GM18517 (cell line): ENCODE results near the gene ELMO3.

Experiments used
- ATAC-seq: cut with Tn5 transposase; IDR thresholded peaks from one replicate; pipeline ENCODE4 v1.9.1; 2021; ENCODE audit warnings: mild to moderate bottlenecking, moderate library complexity; ENCODE audit not compliant: unreplicated experiment

Gene ELMO3

DNA sequence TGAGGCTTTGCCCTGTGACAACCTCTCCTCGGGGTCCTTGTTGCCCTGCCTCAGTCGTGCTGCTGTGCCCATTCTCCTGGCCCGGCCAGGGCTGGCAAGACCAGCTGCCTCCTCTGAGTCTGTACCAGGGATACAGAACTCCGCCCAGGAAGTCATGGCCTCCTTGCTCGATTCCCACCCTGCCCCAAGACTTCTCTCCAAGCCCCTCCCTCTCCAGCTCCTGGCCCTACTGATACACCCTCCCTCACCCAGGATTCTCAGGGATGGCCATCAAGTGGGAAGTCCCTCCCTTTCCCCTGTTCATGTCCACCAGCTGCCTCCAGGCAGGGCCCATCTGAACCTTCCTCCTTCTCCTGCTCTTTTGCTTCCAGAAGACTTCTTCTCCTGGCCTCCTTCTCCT lies 16.8 kb downstream of the ELMO3 start:
- no peak for ATAC-seq

DNA sequence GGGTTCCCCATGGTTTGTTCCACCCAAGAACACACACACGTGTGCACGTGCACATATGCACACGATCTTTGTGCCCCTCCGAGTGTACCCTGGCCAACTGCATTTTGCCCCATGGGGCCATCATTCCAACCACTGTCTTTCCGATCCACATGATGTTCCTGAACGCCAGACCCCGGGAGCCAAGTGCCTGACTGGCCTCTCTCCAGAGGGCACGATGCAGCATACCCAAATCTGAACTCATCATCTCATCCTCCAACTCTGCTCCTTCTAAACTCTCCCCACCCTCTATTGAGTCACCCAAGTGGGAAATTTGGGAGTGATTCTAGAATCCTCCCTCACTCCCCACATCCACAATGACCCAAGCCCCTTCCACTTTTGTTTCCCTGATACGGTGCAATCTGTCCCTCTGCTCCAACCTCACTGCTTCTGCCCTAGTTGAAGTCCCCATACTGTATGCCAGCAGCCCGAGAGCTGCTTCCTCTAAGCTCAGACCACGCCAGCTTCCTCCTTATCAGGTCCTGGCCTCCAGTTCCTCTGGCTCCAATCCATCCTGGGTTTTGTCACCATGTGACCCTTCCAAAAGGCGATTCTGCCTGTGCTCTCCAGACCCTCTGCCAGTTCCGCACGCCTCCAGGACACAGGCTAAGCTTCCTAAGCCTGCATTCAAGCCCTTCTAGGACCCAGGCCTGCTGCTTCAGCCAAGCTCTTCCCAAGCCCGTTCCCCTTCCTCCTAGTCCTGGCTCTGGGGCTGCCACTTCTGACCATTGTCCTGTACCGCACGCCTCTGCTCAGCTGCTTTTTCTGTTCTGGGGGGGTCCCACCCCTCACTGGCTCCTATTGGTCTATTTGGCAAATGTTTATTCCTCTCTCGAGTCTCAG lies 17.9 kb downstream of the ELMO3 start:
- ATAC-seq: no peak

DNA sequence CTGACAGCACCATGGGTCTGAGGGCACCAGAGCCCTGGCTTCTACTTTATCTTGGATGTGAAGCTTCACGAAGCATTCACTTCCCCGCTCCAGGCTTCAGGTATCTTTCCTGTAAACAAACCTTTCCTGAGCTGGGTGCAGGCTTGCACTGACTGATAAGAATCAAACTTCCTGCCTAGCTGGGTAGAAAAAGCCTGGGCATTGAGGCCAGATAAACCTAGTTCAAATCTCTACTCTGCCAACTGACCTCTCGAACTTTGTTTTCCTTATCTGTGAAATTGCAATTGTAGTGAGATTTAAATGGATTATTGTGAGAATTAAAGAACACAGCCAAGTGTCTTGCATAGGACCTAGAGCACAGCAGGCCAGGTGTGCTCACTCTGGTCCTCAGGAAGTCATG lies 25.1 kb downstream of the ELMO3 start:
- ATAC-seq: no peak

DNA sequence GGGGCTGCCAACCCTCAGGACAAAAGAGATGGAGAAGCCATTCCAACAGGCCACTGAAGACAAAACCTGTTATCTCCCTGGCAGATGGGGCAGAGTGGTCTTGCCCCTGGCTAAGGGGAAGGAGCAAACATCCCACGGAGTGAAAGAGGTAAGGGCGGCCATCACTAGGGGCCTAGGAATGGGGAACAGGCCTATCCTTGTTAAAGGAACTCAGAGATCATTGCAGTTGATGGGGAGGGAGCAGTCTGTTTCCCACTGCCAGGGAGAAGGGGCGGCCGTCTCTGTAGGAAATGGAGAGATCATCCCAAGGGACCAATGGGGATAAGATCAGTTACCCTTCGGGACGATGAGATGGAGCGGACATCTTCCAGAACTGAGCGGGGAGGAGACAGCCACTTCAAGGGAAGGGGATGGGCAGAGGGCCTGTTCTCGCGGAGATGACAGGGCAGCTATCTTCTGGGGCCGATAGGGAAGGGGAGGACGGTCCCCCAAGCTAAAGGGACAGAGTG lies 27.4 kb downstream of the ELMO3 start:
- peak; percentile 21 for ATAC-seq

DNA sequence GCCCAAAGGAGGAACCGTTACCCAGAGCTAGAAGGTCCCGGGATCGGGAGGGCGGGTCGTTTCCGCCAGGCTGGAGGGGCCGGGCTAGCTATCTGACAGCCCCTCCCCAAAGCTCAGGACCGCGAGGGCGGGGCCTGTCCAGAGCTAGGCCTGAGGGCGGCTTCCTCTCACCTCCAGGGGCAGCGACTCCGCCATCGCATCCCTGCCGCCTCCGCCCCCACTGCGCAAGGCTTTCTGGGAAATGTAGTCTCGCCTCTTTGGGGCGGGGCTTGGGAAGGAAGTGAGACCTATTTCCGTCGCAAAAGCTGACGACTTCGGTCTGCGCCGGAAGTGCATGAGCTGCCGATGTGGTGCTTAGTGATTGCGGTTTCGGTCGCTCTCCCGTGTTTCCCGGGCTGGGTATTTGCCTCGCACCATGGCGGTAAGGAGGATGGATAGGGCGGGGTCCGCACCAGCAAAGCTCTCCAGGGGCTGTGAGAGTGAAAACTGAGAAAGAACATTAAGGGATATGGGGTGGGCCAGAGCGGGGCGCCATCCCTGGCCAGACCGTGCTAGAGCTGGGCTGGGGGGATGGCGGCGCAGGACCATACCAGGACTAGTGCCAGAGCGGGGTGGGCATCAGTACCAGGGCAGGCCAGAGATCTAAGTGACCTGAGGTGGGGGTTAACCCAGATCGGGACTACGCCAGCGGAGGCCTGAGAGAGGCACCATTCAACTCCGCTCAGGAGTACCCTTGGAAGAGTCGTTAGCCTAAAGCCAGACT lies 28.1 kb downstream of the ELMO3 start, which contains the start of gene TMEM208:
Gene TMEM208 (plus strand): TSS at position 327 of the 763 bp plus-strand sequence. CDS start 89 bp downstream, at position 416.
- ATAC-seq: peak; percentile 83

DNA sequence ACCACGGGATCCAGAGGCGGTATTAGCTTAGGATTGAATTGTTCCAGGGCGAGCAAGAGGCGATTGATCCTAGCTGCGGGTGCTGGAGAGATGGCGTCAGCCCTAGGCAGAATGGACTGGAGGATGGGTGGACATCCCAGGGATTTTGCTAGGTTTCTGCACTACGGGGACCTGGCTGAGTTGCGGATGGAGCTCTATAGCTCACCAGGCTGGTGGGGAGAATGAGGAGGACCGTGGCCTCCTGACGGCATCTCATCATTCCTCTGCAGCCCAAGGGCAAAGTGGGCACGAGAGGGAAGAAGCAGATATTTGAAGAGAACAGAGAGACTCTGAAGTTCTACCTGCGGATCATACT lies 28.6 kb downstream of the ELMO3 start:
- no peak for ATAC-seq

DNA sequence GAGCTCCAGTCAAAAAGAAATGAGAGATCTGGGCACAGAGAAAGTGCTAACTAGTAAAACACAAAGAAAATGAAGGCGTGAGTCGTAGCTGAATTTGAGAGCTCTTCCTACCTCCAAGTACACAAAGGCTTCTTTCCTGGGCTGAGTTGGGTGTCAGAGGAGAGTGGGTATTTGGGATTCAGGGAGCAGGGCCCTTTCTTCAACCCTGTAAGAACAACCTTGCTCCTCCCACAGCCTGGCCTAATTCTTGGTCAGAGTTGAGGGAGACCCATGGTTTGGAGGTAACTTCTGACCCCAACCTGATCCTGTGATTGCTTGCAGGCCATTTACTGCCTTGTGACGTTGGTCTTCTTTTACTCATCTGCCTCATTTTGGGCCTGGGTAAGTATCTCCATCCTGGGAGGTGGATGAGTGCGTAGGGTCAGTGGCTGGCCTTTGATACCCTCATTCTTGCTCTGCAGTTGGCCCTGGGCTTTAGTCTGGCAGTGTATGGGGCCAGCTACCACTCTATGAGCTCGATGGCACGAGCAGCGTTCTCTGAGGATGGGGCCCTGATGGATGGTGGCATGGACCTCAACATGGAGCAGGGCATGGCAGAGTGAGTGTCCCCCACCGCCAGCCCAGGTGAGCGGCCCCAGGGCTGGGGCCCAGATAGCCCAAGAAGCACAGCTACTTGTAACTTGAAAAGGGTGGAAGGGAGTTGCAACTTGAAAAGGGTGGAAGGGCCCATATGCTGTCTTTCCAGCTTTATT lies 29.3 kb downstream of the ELMO3 start:
- no peak for ATAC-seq

DNA sequence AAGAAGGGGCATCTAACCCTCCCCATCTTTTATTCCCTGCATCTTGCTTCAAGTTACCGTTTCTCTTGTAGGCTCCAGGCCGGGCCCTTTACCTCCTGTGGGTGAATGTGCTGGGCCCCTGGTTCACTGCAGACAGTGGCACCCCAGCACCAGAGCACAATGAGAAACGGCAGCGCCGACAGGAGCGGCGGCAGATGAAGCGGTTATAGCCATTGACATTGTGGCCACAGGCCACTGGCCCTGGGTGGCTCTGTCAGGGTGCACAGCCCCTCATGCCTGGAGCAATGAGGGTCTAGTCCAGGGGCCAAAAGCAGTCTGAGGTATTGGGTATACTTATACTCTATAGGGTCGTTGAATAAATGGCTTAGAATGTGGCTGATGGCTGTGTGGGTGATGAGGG lies 30.0 kb downstream of the ELMO3 start:
- no peak for ATAC-seq

DNA sequence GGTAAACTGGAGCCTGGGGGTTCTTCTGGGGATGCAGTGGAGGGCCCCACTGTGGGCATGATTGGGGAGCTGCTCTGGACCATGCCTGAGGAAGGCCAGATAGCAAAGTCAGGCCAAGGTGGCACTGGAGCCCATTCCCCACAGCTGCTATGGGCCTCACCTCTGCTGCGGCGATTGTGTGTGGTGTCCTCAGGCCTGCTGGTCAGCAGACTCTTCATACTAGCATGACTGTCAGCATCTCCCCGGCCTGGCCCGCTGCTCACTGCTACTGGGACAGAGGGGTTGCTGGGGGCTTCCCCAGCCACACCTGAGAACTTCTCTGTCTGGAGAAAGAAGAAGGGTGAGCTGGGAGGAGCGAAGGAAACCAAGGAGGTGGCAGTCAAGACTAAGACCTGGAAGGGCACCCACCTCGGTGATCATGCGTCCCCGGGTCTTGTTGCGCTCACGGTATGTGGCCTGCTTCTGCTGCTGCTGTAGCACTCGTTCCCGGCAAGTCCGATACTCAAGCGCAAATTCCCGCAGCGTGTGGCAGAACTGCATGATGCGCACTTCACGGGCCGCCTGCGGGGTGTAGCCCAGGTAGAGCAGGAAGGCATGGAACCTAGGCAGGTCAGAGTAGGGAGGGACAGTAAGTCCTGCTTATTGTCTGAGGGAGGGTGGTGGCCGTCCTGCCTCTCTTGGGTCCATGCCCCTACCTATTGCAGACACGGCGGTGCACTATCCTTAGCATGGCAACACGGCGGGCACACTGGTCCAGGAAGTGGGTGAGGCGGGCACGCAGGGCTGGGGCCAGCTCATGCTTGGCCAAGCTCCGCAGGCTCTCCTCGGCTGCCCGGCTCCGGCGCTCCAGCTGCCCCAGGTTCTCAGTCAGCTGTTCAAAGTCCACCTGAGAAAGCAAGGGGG lies 31.2 kb downstream of the ELMO3 start:
- ATAC-seq: no peak

DNA sequence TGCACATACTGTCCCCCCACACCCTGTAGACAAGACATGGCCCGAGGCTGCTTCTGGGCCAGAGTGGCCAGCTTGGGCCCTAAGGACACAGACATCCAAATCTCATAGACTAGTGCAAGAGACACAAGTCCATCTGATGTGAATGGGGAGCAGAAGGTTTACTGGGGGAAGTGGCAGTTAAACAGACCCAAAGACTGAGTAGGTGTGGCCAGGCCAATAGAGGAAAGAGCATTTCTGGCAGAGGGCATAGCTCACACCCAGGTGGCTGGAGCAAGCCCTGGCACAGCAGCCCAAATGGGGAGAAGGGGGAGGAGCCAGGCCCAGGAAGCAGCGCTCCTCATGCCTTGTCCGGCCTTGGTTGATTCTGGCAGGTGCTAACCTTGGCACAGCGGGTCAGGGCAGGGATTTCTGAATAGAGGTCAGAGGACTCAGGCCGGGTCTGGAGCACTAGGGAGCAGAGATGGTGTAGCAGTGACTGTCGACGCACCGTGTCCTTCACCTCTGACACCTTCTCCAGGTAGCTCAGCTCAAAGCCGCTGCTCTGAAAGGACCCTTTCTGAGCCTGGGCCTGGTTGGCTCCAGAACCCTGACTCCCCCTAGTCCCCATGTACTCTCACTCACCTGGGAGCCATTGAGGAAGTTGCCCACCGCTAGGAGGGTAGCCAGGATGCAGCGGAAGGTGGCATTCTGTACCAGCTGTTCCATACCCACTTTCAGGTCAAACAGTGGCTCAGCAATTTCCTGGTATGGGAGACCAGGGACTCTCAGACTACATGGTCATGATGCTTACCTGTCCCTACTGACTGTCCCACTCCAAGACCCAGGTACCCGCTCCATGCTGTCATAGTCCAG lies 32.1 kb downstream of the ELMO3 start:
- ATAC-seq: no peak

DNA sequence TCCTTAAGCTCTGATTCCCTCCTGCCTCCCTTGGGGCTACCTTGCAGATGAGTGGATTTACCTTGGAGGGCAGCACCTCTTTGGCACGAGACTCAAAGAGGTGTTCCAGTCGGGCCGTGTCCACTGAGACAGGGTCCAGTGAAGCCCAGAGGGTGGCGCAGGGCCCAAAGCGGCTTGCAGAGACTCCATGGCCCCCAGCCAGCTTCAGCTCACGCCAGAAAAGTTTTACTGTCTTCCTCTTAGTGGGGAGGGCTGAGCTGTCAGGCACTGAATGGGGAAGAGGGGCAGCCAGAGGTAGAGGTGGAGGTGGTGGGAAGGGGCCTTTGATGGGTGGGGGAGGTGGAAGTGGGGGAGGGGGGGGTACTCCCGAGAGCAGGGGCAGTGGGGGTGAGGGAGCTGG lies 34.7 kb downstream of the ELMO3 start:
- ATAC-seq: no peak

DNA sequence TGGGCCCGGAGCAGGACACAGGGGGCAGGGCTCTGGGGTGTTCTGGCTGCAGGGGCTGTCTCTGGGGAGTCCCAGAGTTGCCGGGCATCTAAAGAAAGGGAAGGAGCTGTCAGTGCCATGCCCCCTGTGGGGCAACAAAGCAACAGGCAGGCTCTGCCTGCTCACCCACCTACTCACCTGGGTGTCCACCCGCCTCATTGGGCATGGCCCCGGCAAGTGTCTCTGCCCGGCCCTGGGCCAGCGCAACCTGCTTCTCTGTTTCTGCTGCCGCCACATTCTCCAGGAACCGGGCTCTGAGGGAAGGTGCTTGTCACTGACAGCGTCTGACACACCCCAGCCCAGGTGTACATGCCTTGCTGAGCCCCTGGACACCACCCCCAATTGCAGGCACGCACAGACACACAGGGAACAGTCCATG lies 35.3 kb downstream of the ELMO3 start:
- ATAC-seq: no peak

DNA sequence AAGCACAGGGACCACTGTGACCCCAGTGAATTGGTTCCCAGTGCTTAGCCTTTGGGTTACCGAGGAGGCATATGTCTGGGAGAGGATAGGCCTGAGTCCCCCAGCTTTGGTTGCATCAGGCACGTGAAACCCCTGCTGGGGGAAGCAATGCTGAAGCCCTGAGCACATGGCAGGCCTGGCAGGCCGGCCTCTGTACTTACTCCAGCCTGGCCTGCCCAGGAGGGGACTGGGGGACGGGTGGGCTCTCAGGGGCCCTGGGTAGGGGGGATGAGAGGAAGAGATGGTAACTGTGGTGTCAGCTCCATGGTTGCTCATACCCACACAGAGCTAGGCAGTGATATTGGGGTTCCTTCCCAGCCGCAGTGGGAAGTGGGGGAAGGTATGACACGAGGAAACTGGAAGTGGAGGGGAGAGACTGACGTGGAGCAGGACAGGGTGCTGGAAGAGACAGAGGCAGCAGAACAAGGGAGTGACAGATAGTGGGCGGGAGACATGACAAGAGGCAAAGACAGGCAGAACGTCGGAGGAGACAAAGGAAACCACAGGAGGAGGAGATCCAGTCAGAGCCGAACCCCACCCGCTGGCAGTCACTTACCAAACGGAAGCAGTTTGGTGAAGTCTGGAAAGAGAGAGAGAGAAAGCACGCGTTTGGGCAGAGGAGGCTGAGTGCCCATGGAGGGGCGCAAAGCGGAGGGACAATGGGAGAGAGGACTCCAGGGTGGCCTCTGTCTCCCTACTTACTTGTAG lies 37.1 kb downstream of the ELMO3 start:
- no peak for ATAC-seq

DNA sequence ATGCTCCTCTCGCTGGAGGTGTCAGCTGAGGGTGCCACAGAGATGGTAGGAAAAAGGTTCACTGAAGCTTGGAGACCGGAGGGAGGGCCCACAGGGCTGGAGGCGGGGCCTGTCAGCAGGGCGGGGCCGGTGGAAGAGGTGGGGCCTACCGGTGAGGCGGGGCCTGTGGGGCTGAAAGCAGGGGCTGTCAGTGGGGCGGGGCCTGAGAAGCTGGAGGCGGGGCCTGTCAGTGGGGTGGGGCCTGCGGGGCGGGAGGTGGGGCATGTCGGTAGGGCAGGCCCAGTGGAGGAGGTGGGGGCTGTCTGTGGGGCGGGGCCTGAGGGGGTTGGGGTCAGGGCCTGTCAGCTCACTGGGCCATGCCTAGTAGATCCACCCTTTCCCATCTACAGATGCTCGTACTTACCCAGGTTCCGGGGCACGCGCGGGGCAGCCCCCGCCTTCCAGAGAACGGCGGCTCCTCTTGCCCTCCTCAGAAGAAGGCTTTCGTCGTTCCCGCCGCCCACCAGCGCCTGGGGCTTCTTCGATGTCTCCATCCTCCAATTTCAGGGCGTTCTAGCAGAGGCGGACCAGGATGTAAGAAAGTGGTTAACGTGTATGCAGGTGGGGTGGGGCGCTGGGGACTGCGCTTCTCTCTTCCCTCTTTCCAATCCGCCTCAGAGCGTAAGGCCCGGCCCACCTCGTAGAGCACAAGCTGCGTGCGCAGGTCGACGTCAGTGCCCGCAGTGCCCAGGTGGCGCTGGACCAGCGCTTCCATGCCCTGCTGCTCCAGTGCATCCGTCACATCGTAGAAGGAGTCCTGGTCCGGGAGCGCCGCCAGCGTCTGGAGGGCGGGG lies 37.8 kb downstream of the ELMO3 start:
- no peak for ATAC-seq

DNA sequence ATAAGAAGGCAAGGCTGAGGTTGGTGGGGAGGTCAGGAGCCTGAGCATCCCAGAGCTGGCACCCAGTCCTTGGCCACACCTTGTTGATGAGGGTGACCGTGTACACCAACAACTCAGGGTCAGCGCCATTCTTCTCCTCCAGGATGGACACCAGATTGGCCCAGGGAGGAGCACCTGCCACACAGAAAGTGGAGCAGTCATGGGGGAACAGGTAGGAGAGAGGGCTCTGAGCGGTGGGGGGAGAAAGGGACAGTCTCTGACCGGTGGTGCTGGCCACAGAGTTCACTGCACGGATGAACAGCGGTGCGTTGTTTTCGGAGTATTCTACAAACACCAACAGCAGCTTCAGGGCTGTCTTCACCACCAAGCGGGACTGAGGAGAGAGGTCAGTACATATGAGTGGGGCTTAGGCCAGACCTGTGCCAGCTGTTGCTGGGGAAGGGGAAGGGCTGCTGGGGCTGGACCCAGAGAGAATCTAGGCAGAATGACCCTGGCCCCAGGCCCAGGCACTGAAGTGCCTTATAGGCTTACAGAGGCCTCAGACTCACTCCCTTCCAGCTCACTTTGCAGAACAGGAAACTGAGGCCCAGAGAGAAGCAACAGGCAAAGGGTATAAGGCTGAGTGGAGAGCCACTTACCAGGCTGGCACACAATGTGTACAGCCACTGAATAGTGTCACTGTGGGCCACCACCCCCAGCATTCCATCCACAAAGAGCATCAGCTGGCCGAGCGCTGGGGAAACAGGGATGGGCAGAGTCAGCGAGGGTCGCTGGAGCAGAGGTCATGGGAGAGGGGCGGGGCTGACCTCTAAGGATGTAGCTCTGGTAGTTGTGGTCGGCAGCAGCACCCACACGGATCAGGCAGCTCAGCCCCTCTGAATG lies 38.7 kb downstream of the ELMO3 start:
- ATAC-seq: no peak

DNA sequence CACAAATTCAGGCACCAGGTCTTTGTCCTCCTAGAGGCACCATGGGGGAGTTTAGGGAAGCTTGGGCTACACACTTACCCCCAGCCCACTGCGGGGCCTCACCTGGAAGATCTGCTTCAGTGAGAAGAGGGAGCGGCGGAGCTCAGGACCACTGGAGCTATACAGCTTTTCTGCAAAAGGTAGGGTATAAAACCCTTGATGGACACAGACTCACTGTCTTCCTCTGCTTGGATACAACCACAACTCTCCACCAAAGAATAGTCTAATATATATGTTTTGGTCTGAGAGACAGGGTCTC lies 39.3 kb downstream of the ELMO3 start:
- no peak for ATAC-seq
